Natural killer cell (primary cell): Measurements from ENCODE around the gene IRF6. TPM values are rescaled to one million over a fixed set of nuclear protein-coding genes. Genes with fewer than 3 reads are reported as not detected.

Experiments used
- ATAC-seq, 3 donors: fragments of 150-1000 bp in 2 of 3; fragments of 200-7000 bp in 1 of 3; cut with Tn5 transposase; 1 replicate in 1 of 3; 2 replicates in 2 of 3; pipeline ENCODE4 v1.10.0; 2021; ENCODE audit warnings: mild to moderate bottlenecking in 2 of 3, moderate library complexity in 2 of 3
- DNase-seq, 2 donors: peaks; one replicate each; pipeline versions ENCODE4 v3.0.0 to v3.0.0-alpha.2; 2013 to 2021; ENCODE audit warnings: mixed read lengths in 1 of 2
- H3K27ac ChIP-seq: one replicate; pipeline ENCODE4 v1.5.1; 2013; ENCODE audit warnings: mild to moderate bottlenecking, low read length
- H3K27me3 ChIP-seq: one replicate; pipeline ENCODE4 v1.6.1; 2013; ENCODE audit warnings: low read length; ENCODE audit not compliant: control insufficient read depth, insufficient read depth
- H3K36me3 ChIP-seq: one replicate; pipeline ENCODE4 v1.6.1; 2013; ENCODE audit warnings: low read length; ENCODE audit not compliant: control insufficient read depth, insufficient read depth
- H3K4me1 ChIP-seq: one replicate; pipeline ENCODE4 v1.6.1; 2013; ENCODE audit warnings: low read length; ENCODE audit not compliant: control insufficient read depth, insufficient read depth
- H3K4me3 ChIP-seq: one replicate; pipeline ENCODE4 v1.5.1; 2013; ENCODE audit warnings: low read length
- H3K9me3 ChIP-seq: one replicate; pipeline ENCODE4 v1.6.1; 2013; ENCODE audit warnings: low read length; ENCODE audit not compliant: control insufficient read depth, insufficient read depth
- H3K27ac Mint-ChIP-seq, 2 donors: one replicate each; pipeline ENCODE4 v1.8.0; 2022; ENCODE audit warnings: mild to moderate bottlenecking in 2 of 2, mixed read lengths in 2 of 2, moderate library complexity in 1 of 2
- H3K27me3 Mint-ChIP-seq, 2 donors: one replicate each; pipeline ENCODE4 v1.8.0; 2022; ENCODE audit warnings: low read depth in 2 of 2, mixed read lengths in 2 of 2
- H3K36me3 Mint-ChIP-seq: one replicate; pipeline ENCODE4 v1.8.0; 2022; ENCODE audit warnings: mixed read lengths
- H3K4me1 Mint-ChIP-seq, 2 donors: one replicate each; pipeline ENCODE4 v1.8.0; 2022; ENCODE audit warnings: mixed read lengths in 2 of 2
- H3K4me3 Mint-ChIP-seq: one replicate; pipeline ENCODE4 v1.8.0; 2022; ENCODE audit warnings: mild to moderate bottlenecking, moderate library complexity, mixed read lengths
- H3K9me3 Mint-ChIP-seq, 2 donors: one replicate each; pipeline ENCODE4 v1.8.0; 2022; ENCODE audit warnings: mixed read lengths in 2 of 2
- WGBS: methylation state at CpG from one replicate; pipeline ENCODE4 v1.1.7; 2013; ENCODE audit warnings: missing lambda C conversion rate; ENCODE audit not compliant: insufficient coverage; 5-methylcytosine and 5-hydroxymethylcytosine counted together
- intact Hi-C: fragments of 100-400 bp; cut with micrococcal nuclease; formaldehyde crosslinking; loops from one replicate; pipeline ENCODE4 v1.14.2; 2022
- total RNA-seq, 4 donors: library from RNA; stranded (reverse); fragments of 120-200 nt in 1 of 4; gene quantifications; one replicate each; pipeline versions ENCODE4 v1.2.3 to v1.2.4, GENCODE V29; 2013 to 2022
- TF ChIP-seq, protein P1 (sequence below): fragments of 200-600 bp; IDR thresholded peaks from one replicate; pipeline ENCODE4 v1.8.0; 2022; ENCODE audit warnings: antibody characterized with exemption

The IRF6 gene
- 10 to 100 TPM in 1 of 3 donors, 1 to 10 TPM in 2; 2.5 to 11.2 (median 3.8) TPM for total RNA-seq
- total RNA-seq (2013), result 1.5 TPM

DNA sequence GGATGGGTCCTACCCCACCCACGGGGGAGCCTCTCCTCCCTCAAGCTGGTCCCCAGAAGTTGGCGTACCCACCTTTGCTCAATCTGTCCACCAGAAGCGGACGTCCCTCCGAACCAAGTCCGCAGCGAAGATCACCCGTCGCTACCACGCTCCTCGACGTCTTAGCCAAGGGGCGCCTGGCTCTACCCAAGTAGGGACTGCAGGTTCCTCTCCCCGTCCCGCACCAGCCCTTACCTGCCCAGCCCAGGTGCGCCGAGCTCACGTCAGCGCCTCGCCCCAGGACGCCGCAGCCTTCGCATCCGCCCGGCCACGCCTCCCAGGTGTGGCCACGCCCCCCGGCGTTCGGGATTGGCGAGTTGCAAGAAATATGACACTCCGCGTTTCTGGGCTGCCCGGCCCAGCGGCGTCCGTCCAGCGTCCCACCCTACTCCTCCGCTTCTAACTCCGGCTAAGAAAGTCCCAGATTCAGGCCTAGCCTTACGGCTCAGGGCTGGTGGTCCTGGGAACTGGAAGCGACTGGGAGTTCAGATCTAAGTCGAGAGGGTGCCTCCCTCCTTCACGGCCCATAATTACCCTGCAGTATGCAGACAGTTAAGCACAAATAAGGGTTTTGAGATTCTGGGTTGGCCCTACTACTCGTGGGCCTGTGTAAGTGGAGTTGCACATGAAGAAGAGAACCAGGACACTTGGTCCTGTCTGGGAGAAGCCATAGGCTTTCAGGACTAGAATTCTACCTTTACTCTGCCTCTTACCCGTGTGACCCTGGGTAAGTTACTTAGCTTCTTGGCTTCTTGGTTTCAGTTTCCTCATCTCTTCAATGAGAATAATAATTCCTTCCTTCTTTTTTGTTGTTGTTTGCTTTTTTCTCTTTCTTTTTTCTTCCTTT lies at the start of gene IRF6:
IRF6 (minus strand) TSS at position 268 of the 886 bp plus-strand sequence. CDS start 4,729 bp downstream, outside the sequence.
- Histone ChIP-seq H3K27ac (peak within 1 kb of the TSS; percentile 36), H3K4me1 (peaks cover 13% of the 10 kb centered on the region), H3K4me3 (peak within 1 kb of the TSS; percentile 41), H3K9me3 (no peaks in the 10 kb centered on the region), H3K27me3 (no peaks in the 10 kb centered on the region), H3K36me3 (no peaks in the 10 kb centered on the region)
- peak within 1 kb of the TSS; percentile 81 to 89 for H3K27ac Mint-ChIP-seq
- intact Hi-C loops, result no loop called here
- 8% methylated on average over 45 of the region's 46 CpGs for WGBS
- H3K9me3 Mint-ChIP-seq, result no peaks in the 10 kb centered on the region
- ATAC-seq, result peak; percentile 95 to 98 (median 97)
- DNase-seq, result peak; percentile 66 to 73
- H3K4me3 Mint-ChIP-seq, result peak within 1 kb of the TSS; percentile 88
- peaks cover 0 to 5% of the 10 kb centered on the region in 2 donors for H3K27me3 Mint-ChIP-seq
- H3K36me3 Mint-ChIP-seq, result no peaks in the 10 kb centered on the region
- TF ChIP-seq, protein P1, sequence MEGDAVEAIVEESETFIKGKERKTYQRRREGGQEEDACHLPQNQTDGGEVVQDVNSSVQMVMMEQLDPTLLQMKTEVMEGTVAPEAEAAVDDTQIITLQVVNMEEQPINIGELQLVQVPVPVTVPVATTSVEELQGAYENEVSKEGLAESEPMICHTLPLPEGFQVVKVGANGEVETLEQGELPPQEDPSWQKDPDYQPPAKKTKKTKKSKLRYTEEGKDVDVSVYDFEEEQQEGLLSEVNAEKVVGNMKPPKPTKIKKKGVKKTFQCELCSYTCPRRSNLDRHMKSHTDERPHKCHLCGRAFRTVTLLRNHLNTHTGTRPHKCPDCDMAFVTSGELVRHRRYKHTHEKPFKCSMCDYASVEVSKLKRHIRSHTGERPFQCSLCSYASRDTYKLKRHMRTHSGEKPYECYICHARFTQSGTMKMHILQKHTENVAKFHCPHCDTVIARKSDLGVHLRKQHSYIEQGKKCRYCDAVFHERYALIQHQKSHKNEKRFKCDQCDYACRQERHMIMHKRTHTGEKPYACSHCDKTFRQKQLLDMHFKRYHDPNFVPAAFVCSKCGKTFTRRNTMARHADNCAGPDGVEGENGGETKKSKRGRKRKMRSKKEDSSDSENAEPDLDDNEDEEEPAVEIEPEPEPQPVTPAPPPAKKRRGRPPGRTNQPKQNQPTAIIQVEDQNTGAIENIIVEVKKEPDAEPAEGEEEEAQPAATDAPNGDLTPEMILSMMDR, result no peak
- H3K4me1 Mint-ChIP-seq, result peaks cover 4 to 24% of the 10 kb centered on the region in 2 donors

DNA sequence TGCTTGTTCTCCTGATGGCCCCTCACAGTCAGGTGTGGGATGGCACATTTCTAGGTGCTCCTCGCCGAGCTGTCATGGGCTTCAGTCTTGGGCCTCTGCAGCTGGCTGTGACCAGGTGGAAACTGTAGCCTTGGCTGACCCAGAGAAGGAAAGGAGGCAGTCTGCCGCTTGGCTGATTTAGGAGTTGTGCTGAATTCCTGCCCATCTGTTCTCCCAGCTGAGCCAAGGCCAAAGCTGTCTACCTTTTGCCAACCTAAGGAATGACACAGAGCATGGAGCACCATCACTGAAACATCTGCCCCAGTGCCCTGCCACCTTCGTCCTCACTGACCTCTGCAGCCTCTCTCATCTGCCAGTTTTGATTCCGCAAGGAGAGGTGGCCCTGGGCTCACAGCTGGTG lies 49.7 kb upstream of the IRF6 start:
- H3K4me1 ChIP-seq, result no peaks in the 10 kb centered on the region
- Mint-ChIP-seq H3K27ac (no peak overlapping the region), H3K27me3 (no peaks in the 10 kb centered on the region), H3K4me3 (no peak overlapping the region), H3K4me1 (peaks cover 0 to 3% of the 10 kb centered on the region in 2 donors), H3K9me3 (no peaks in the 10 kb centered on the region), H3K36me3 (peaks cover 7% of the 10 kb centered on the region)
- H3K27me3 ChIP-seq, result no peaks in the 10 kb centered on the region
- DNase-seq, result no peak
- H3K36me3 ChIP-seq, result peaks cover 36% of the 10 kb centered on the region
- no peak overlapping the region for H3K27ac ChIP-seq
- TF ChIP-seq, protein P1, result no peak
- WGBS, result 92% methylated on average over 5 of the region's 5 CpGs
- intact Hi-C loops, result no loop called here
- ATAC-seq, result no peak
- H3K4me3 ChIP-seq, result no peak overlapping the region
- no peaks in the 10 kb centered on the region for H3K9me3 ChIP-seq

DNA sequence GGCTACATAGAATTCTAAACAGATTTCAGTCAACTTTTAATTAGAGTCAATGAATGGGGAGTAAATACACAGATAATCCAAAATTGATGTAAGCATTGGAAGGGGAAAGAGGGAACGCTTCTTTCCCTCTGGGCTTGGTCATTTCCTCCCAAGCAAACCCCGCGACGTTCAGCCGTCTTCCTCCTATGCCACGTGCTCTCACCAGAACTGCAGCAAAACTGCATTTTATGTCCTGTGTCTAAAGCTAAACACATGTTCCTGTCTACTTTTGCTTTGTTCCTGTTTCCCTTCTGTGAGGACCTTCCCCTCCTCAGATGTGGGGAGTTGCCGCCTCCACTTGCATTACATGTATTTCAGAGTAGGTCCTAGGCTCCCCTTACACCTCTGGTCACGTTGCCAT lies 49.1 kb upstream of the IRF6 start:
- no peaks in the 10 kb centered on the region for H3K27me3 ChIP-seq
- Mint-ChIP-seq H3K9me3 (no peaks in the 10 kb centered on the region), H3K36me3 (peaks cover 7% of the 10 kb centered on the region), H3K4me1 (peaks cover 0 to 3% of the 10 kb centered on the region in 2 donors), H3K27me3 (no peaks in the 10 kb centered on the region), H3K27ac (no peak overlapping the region), H3K4me3 (no peak overlapping the region)
- H3K27ac ChIP-seq, result no peak overlapping the region
- no peak for ATAC-seq
- H3K9me3 ChIP-seq, result no peaks in the 10 kb centered on the region
- no peak for DNase-seq
- intact Hi-C loops, result no loop called here
- TF ChIP-seq, protein P1, result no peak
- 45% methylated on average over 7 of the region's 8 CpGs for WGBS
- H3K4me1 ChIP-seq, result no peaks in the 10 kb centered on the region
- no peak overlapping the region for H3K4me3 ChIP-seq
- H3K36me3 ChIP-seq, result peaks cover 39% of the 10 kb centered on the region
